ENCODE data around the gene TMEM40. TPM values are rescaled to one million over a fixed set of nuclear protein-coding genes. Genes with fewer than 3 reads are reported as not detected.

TMEM40 gene
- total and polyA plus RNA-seq, 9 of the 15 experiments (the other 6 are each of a cell fraction or from before 2014, with no cell fraction given): 0.11 to 0.31 (median 0.14) TPM; not detected in 6

- TF ChIP-seq AFF4 (CRISPR knock-in tag; IDR thresholded peaks at IDR 0.05) (no peak), ZNF696 (CRISPR knock-in tag; conservative IDR thresholded peaks at IDR 0.05) (no peak), POLR2B (IDR thresholded peaks at IDR 0.05; ENCODE audit: low read depth, partially characterized antibody) (no peak), SPI1 (IDR thresholded peaks at IDR 0.05; ENCODE audit: borderline replicate concordance, low read depth, low read length) (no peak), ELF4 (CRISPR knock-in tag; IDR thresholded peaks at IDR 0.05) (no peak), TCFL5 (CRISPR knock-in tag; conservative IDR thresholded peaks at IDR 0.05) (no peak), PYGO2 (tag; IDR thresholded peaks at IDR 0.05) (no peak), ZNF407 (IDR thresholded peaks at IDR 0.05; ENCODE audit: low read depth) (no peak), ZNF449 (CRISPR knock-in tag; IDR thresholded peaks at IDR 0.05) (no peak), ZNF165 (CRISPR knock-in tag; IDR thresholded peaks at IDR 0.05; ENCODE audit: borderline replicate concordance) (no peak), GTF2F1 (IDR thresholded peaks at IDR 0.05; ENCODE audit: low read depth, low read length) (no peak), ZBTB26 (CRISPR knock-in tag; IDR thresholded peaks at IDR 0.05) (no peak), ZNF184 (CRISPR knock-in tag; IDR thresholded peaks at IDR 0.05) (no peak), GATAD2A (IDR thresholded peaks at IDR 0.05) (no peak)
Observed at GRCh38 chr3:12782172-12782815, 23.2 kb upstream of the TMEM40 start (continued).
